ENCODE results near the gene POLR3E.
A peak's percentile ranks its signal among the peaks of the same experiment; 100 is the strongest.

The POLR3E gene

GRCh38 chr16:22369221-22369811, 72.1 kb downstream of the POLR3E start:
- no peak overlapping the region; the same call in 1 of the 2 replicates for H3K4me3 ChIP-seq (ENCODE audit: low read length)
- no peak for TF ChIP-seq ZNF274 (IDR thresholded peaks at IDR 0.05; ENCODE audit: low read depth, low read length)

- no peak for TF ChIP-seq ZNF274 (IDR thresholded peaks at IDR 0.05; ENCODE audit: low read depth, low read length)
- no peak overlapping the region for H3K4me3 ChIP-seq (ENCODE audit: low read length)
Measured at GRCh38 chr16:22370038-22370820, 73.0 kb downstream of the POLR3E start.

- no peak for TF ChIP-seq ZNF274 (IDR thresholded peaks at IDR 0.05; ENCODE audit: low read depth, low read length)
- peak overlapping the region; percentile 78 for H3K4me3 ChIP-seq (ENCODE audit: low read length)
Measured at GRCh38 chr16:22372882-22373661, 75.9 kb downstream of the POLR3E start.

GRCh38 chr16:22373662-22374310, 76.6 kb downstream of the POLR3E start:
- H3K4me3 ChIP-seq (ENCODE audit: low read length), result peak overlapping the region; percentile 78

GRCh38 chr16:22374311-22375116, 77.3 kb downstream of the POLR3E start, which contains the start of gene CDR2:
Gene CDR2, minus strand, starts transcription at chr16:22374619. Its CDS starts 310 bp downstream, at chr16:22374309.
- no peak for TF ChIP-seq ZNF274 (IDR thresholded peaks at IDR 0.05; ENCODE audit: low read depth, low read length)
- H3K4me3 ChIP-seq (ENCODE audit: low read length), result peak within 1 kb of the TSS; percentile 78

More at GRCh38 chr16:22373662-22374310, 76.6 kb downstream of the POLR3E start:
- TF ChIP-seq ZNF274 (IDR thresholded peaks at IDR 0.05; ENCODE audit: low read depth, low read length), result no peak

- no peak for TF ChIP-seq ZNF274 (IDR thresholded peaks at IDR 0.05; ENCODE audit: low read depth, low read length)
- peak overlapping the region; percentile 66; the same call in 1 of the 2 replicates for H3K4me3 ChIP-seq (ENCODE audit: low read length)
Measured at GRCh38 chr16:22375117-22375962, 78.1 kb downstream of the POLR3E start.

- H3K4me3 ChIP-seq (ENCODE audit: low read length), result no peak overlapping the region
- no peak for TF ChIP-seq ZNF274 (IDR thresholded peaks at IDR 0.05; ENCODE audit: low read depth, low read length)
Measured at GRCh38 chr16:22375963-22376640, 78.9 kb downstream of the POLR3E start.

- no peak overlapping the region for H3K4me3 ChIP-seq (ENCODE audit: low read length)
- TF ChIP-seq ZNF274 (IDR thresholded peaks at IDR 0.05; ENCODE audit: low read depth, low read length), result no peak
Measured at GRCh38 chr16:22379656-22380055, 82.4 kb downstream of the POLR3E start.

GRCh38 chr16:22380529-22380928, 83.3 kb downstream of the POLR3E start:
- H3K4me3 ChIP-seq (ENCODE audit: low read length), result no peak overlapping the region
- TF ChIP-seq ZNF274 (IDR thresholded peaks at IDR 0.05; ENCODE audit: low read depth, low read length), result no peak

- TF ChIP-seq ZNF274 (IDR thresholded peaks at IDR 0.05; ENCODE audit: low read depth, low read length), result no peak
Measured at GRCh38 chr16:22381392-22381791, 84.2 kb downstream of the POLR3E start.

GRCh38 chr16:22383827-22384226, 86.6 kb downstream of the POLR3E start:
- no peak for TF ChIP-seq ZNF274 (IDR thresholded peaks at IDR 0.05; ENCODE audit: low read depth, low read length)

More at GRCh38 chr16:22381392-22381791, 84.2 kb downstream of the POLR3E start:
- no peak overlapping the region for H3K4me3 ChIP-seq (ENCODE audit: low read length)

More at GRCh38 chr16:22383827-22384226, 86.6 kb downstream of the POLR3E start:
- H3K4me3 ChIP-seq (ENCODE audit: low read length), result no peak overlapping the region
